Stimulated activated naive B cell treated with anti-CD40 and anti-IgM and Interleukin-4, amounts not matched to agents 10 μg/mL and 1 μg/mL and 100 μg/mL, for 72 hours (primary cell): ENCODE results near the gene RRN3.
"Not testable (repeated sequence)": the region's sequence is repeated elsewhere in the genome, so short reads cannot be mapped to it uniquely, and the experiment has no call there.

ENCODE experiments used
- ATAC-seq, 2 donors: fragments of 150-1000 bp; cut with Tn5 transposase; replicated peaks; 2 replicates each; pipeline ENCODE4 v1.10.0; 2021; ENCODE audit warnings: moderate library complexity in 1 of 2
- DNase-seq: peaks from one replicate; pipeline ENCODE4 v3.0.0; 2021
- H3K27ac Mint-ChIP-seq: one replicate; pipeline ENCODE4 v1.8.0; 2022; ENCODE audit warnings: mild to moderate bottlenecking, mixed read lengths
- H3K27me3 Mint-ChIP-seq, 2 donors: one replicate each; pipeline ENCODE4 v1.8.0; 2022; ENCODE audit warnings: mixed read lengths in 2 of 2
- H3K36me3 Mint-ChIP-seq, 2 donors: one replicate each; pipeline ENCODE4 v1.8.0; 2022; ENCODE audit warnings: mixed read lengths in 2 of 2, mild to moderate bottlenecking in 1 of 2
- H3K4me1 Mint-ChIP-seq, 2 donors: one replicate each; pipeline ENCODE4 v1.8.0; 2022; ENCODE audit warnings: mixed read lengths in 2 of 2, mild to moderate bottlenecking in 1 of 2
- H3K4me3 Mint-ChIP-seq, 2 donors: one replicate each; pipeline ENCODE4 v1.8.0; 2022; ENCODE audit warnings: mild to moderate bottlenecking in 2 of 2, mixed read lengths in 2 of 2, moderate library complexity in 1 of 2
- H3K9me3 Mint-ChIP-seq, 2 donors: one replicate each; pipeline ENCODE4 v1.8.0; 2022; ENCODE audit warnings: mixed read lengths in 2 of 2, mild to moderate bottlenecking in 1 of 2

Gene RRN3

GRCh38 chr16:15016354-15016753 lies 77.7 kb downstream of the RRN3 start:
- not testable (repeated sequence) for H3K27me3 Mint-ChIP-seq, DNase-seq, H3K4me3 Mint-ChIP-seq, H3K9me3 Mint-ChIP-seq, ATAC-seq
- Mint-ChIP-seq H3K4me1 (peaks cover 14 to 16% of the 10 kb centered on the region in 2 donors), H3K36me3 (peaks cover 17 to 53% of the 10 kb centered on the region in 2 donors), H3K27ac (peak overlapping the region; percentile 57)

- H3K4me3 Mint-ChIP-seq, H3K27me3 Mint-ChIP-seq, DNase-seq, ATAC-seq, H3K27ac Mint-ChIP-seq, H3K9me3 Mint-ChIP-seq: not testable (repeated sequence)
- Mint-ChIP-seq H3K36me3 (peaks cover 17 to 56% of the 10 kb centered on the region in 2 donors), H3K4me1 (peaks cover 14 to 16% of the 10 kb centered on the region in 2 donors)
These were observed 78.4 kb downstream of the RRN3 start for GRCh38 chr16:15015671-15016070.

GRCh38 chr16:15012941-15013340 lies 81.1 kb downstream of the RRN3 start:
- not testable (repeated sequence) for H3K27ac Mint-ChIP-seq, H3K9me3 Mint-ChIP-seq, ATAC-seq, DNase-seq, H3K27me3 Mint-ChIP-seq
- Mint-ChIP-seq H3K4me3 (peak overlapping the region in 1 of 2 donors; percentile 25), H3K36me3 (peaks cover 17 to 63% of the 10 kb centered on the region in 2 donors), H3K4me1 (peaks cover 16 to 22% of the 10 kb centered on the region in 2 donors)
